HG03575 (cell line): ENCODE measurements around the gene SERPINI1.

Experiments used
- ATAC-seq: cut with Tn5 transposase; IDR thresholded peaks from one replicate; pipeline ENCODE4 v1.9.1; 2021; ENCODE audit not compliant: unreplicated experiment, insufficient number of reproducible peaks, low FRiP score; ENCODE audit errors: extremely low read depth

The SERPINI1 gene

GRCh38 chr3:167830007-167830406, 94.5 kb downstream of the SERPINI1 start:
- peak; percentile 73 for ATAC-seq

- no peak for ATAC-seq
Measured at GRCh38 chr3:167835359-167835758, 99.8 kb downstream of the SERPINI1 start.

- ATAC-seq = no peak
Measured at GRCh38 chr3:167835953-167836352, 100.4 kb downstream of the SERPINI1 start.

- no peak for ATAC-seq
Measured at GRCh38 chr3:167837466-167837865, 101.9 kb downstream of the SERPINI1 start.

GRCh38 chr3:167839460-167840134, 104.1 kb downstream of the SERPINI1 start:
- ATAC-seq = no peak

- ATAC-seq = no peak
Measured at GRCh38 chr3:167840247-167840646, 104.7 kb downstream of the SERPINI1 start.

- no peak for ATAC-seq
Measured at GRCh38 chr3:167843481-167843880, 108.0 kb downstream of the SERPINI1 start.

GRCh38 chr3:167843886-167844285, 108.4 kb downstream of the SERPINI1 start:
- ATAC-seq = no peak

- no peak for ATAC-seq
Measured at GRCh38 chr3:167844528-167844927, 109.0 kb downstream of the SERPINI1 start.

GRCh38 chr3:167851171-167851570, 115.7 kb downstream of the SERPINI1 start:
- no peak for ATAC-seq

GRCh38 chr3:167851749-167852148, 116.2 kb downstream of the SERPINI1 start:
- no peak for ATAC-seq

- no peak for ATAC-seq
Measured at GRCh38 chr3:167852216-167852615, 116.7 kb downstream of the SERPINI1 start.

- no peak for ATAC-seq
Measured at GRCh38 chr3:167854063-167854462, 118.5 kb downstream of the SERPINI1 start.

- ATAC-seq = no peak
Measured at GRCh38 chr3:167854846-167855245, 119.3 kb downstream of the SERPINI1 start.

GRCh38 chr3:167855306-167855705, 119.8 kb downstream of the SERPINI1 start:
- ATAC-seq = no peak

- no peak for ATAC-seq
Measured at GRCh38 chr3:167858865-167859264, 123.3 kb downstream of the SERPINI1 start.

- no peak for ATAC-seq
Measured at GRCh38 chr3:167859610-167860009, 124.1 kb downstream of the SERPINI1 start.

GRCh38 chr3:167861649-167862048, 126.1 kb downstream of the SERPINI1 start:
- no peak for ATAC-seq

- ATAC-seq = no peak
Measured at GRCh38 chr3:167862104-167862730, 126.7 kb downstream of the SERPINI1 start.

- no peak for ATAC-seq
Measured at GRCh38 chr3:167863811-167864551, 128.5 kb downstream of the SERPINI1 start.
